Large intestine (tissue), 3 donors: Measurements from ENCODE around the gene UGT2B15. TPM values are rescaled to one million over a fixed set of nuclear protein-coding genes. Genes with fewer than 3 reads are reported as not detected.

ENCODE experiments used
- DNase-seq, 2 donors: peaks; one replicate each; pipeline versions ENCODE4 v3.0.0 to v3.0.0-alpha.2; 2013
- H3K27ac ChIP-seq: one replicate; pipeline ENCODE4 v1.5.1; 2013; ENCODE audit warnings: low read length
- H3K27me3 ChIP-seq: 2 replicates; pipeline ENCODE4 v1.6.1; 2013; ENCODE audit warnings: low read length; ENCODE audit not compliant: control insufficient read depth, insufficient read depth
- H3K36me3 ChIP-seq: 2 replicates; pipeline ENCODE4 v1.6.1; 2013; ENCODE audit warnings: low read length; ENCODE audit not compliant: control insufficient read depth, insufficient read depth
- H3K4me1 ChIP-seq: one replicate; pipeline ENCODE4 v1.6.1; 2013; ENCODE audit warnings: low read length; ENCODE audit not compliant: control insufficient read depth, insufficient read depth
- H3K4me3 ChIP-seq: one replicate; pipeline ENCODE4 v1.5.1; 2013; ENCODE audit warnings: low read length
- H3K9me3 ChIP-seq: one replicate; pipeline ENCODE4 v1.6.1; 2013; ENCODE audit warnings: mild to moderate bottlenecking, low read depth, low read length, moderate library complexity; ENCODE audit not compliant: control insufficient read depth
- WGBS: methylation state at CpG from one replicate; pipeline ENCODE4 v1.1.5; 2013; ENCODE audit warnings: low lambda C conversion rate; ENCODE audit not compliant: insufficient coverage; 5-methylcytosine and 5-hydroxymethylcytosine counted together
- polyA plus RNA-seq: library from polyadenylated mRNA; unstranded; fragments of 120-200 nt; gene quantifications from one replicate; pipeline ENCODE4 v1.2.1, GENCODE V29; 2013

Gene UGT2B15
- polyA plus RNA-seq, 1 donor, result 29.6 TPM

- WGBS, result no CpG with 5 or more reads among the region's 3 CpGs
- H3K9me3 ChIP-seq, result no peaks in the 10 kb centered on the region
- H3K36me3 ChIP-seq, result no peaks in the 10 kb centered on the region
- H3K27ac ChIP-seq, result no peak overlapping the region
- H3K4me3 ChIP-seq, result no peak overlapping the region
- no peaks in the 10 kb centered on the region for H3K4me1 ChIP-seq
- H3K27me3 ChIP-seq, result no peaks in the 10 kb centered on the region
- DNase-seq, result no peak
These were observed 71.3 kb downstream of the UGT2B15 start for GRCh38 chr4:68599150-68599549.

- Histone ChIP-seq H3K36me3 (no peaks in the 10 kb centered on the region), H3K4me1 (no peaks in the 10 kb centered on the region), H3K27ac (no peak overlapping the region), H3K27me3 (no peaks in the 10 kb centered on the region), H3K9me3 (no peaks in the 10 kb centered on the region), H3K4me3 (no peak overlapping the region)
- WGBS, result no CpG with 5 or more reads among the region's 2 CpGs
- DNase-seq, result peak; percentile 64 to 87
These were observed 73.0 kb downstream of the UGT2B15 start for GRCh38 chr4:68597482-68597881.

Other genes with a start within 250 kb of the UGT2B15 start
- gene TMPRSS11E, start 223.2 kb downstream of the UGT2B15 start, polyA plus RNA-seq, result 0.04 TPM
- 287 TPM for gene UGT2B17, start 94.3 kb downstream of the UGT2B15 start, polyA plus RNA-seq
- 0.25 TPM for gene UGT2B10, start 145.3 kb upstream of the UGT2B15 start, polyA plus RNA-seq